GM21381 (cell line): Measurements from ENCODE around the gene MSI2.
A peak's percentile ranks its signal among the peaks of the same experiment; 100 is the strongest.
"Not testable (repeated sequence)": the region's sequence is repeated elsewhere in the genome, so short reads cannot be mapped to it uniquely, and the experiment has no call there.

Source experiments
- ATAC-seq: cut with Tn5 transposase; IDR thresholded peaks from one replicate; pipeline ENCODE4 v1.9.1; 2021; ENCODE audit warnings: mild to moderate bottlenecking, moderate library complexity; ENCODE audit not compliant: unreplicated experiment

The MSI2 gene

GRCh38 chr17:57255776-57256681 is at the start of gene MSI2:
Gene MSI2, plus strand, starts transcription at chr17:57256523. Its CDS starts 220 bp downstream, at chr17:57256743.
- peak; percentile 78 for ATAC-seq

GRCh38 chr17:57206928-57207327 is 49.4 kb upstream of the MSI2 start:
- ATAC-seq: no peak

- no peak for ATAC-seq
These were observed 48.9 kb upstream of the MSI2 start for GRCh38 chr17:57207396-57207795.

GRCh38 chr17:57210224-57210553 is 46.1 kb upstream of the MSI2 start:
- ATAC-seq: no peak

GRCh38 chr17:57210972-57211411 is 45.3 kb upstream of the MSI2 start:
- no peak for ATAC-seq

- ATAC-seq: no peak
These were observed 44.8 kb upstream of the MSI2 start for GRCh38 chr17:57211543-57211942.

GRCh38 chr17:57213180-57213825 is 43.0 kb upstream of the MSI2 start:
- no peak for ATAC-seq

- ATAC-seq: no peak
These were observed 41.0 kb upstream of the MSI2 start for GRCh38 chr17:57215317-57215716.

GRCh38 chr17:57221366-57222350 is 34.7 kb upstream of the MSI2 start:
- no peak for ATAC-seq

GRCh38 chr17:57222422-57222821 is 33.9 kb upstream of the MSI2 start:
- ATAC-seq: not testable (repeated sequence)

- ATAC-seq: no peak
These were observed 31.2 kb upstream of the MSI2 start for GRCh38 chr17:57225127-57225526.

- no peak for ATAC-seq
These were observed 29.5 kb upstream of the MSI2 start for GRCh38 chr17:57226793-57227192.

- ATAC-seq: no peak
These were observed 27.4 kb upstream of the MSI2 start for GRCh38 chr17:57228911-57229310.

GRCh38 chr17:57234061-57234738 is 22.1 kb upstream of the MSI2 start:
- no peak for ATAC-seq

- no peak for ATAC-seq
These were observed 21.6 kb upstream of the MSI2 start for GRCh38 chr17:57234739-57235092.

- ATAC-seq: no peak
These were observed 21.2 kb upstream of the MSI2 start for GRCh38 chr17:57235124-57235523.

- no peak for ATAC-seq
These were observed 19.5 kb upstream of the MSI2 start for GRCh38 chr17:57236686-57237299.

GRCh38 chr17:57240648-57241047 is 15.7 kb upstream of the MSI2 start:
- ATAC-seq: no peak

GRCh38 chr17:57242148-57242547 is 14.2 kb upstream of the MSI2 start:
- no peak for ATAC-seq

GRCh38 chr17:57243171-57243622 is 13.1 kb upstream of the MSI2 start:
- no peak for ATAC-seq
